KBM-7 (cell line): ENCODE measurements around the gene PTMA.
"Not testable (repeated sequence)": the region's sequence is repeated elsewhere in the genome, so short reads cannot be mapped to it uniquely, and the experiment has no call there.

Experiments used
- DNase-seq: peaks from one replicate; pipeline ENCODE4 v3.0.0-alpha.2; 2015
- in situ Hi-C: fragments of 300-500 bp; cut with MboI; formaldehyde crosslinking; loops from 2 replicates; pipeline ENCODE4 v1.14.3; 2020; ENCODE audit warnings: low sequenced_read_pairs, low pct_unique_long_range_greater_than_20kb, mixed read lengths

The PTMA gene

GRCh38 chr2:231743376-231744116 lies 35.2 kb downstream of the PTMA start:
- no peak for DNase-seq
- in situ Hi-C loops = no loop called here

- in situ Hi-C loops = no loop called here
- no peak for DNase-seq
These were observed 37.1 kb downstream of the PTMA start for GRCh38 chr2:231745303-231746038.

GRCh38 chr2:231748153-231748896 lies 40.0 kb downstream of the PTMA start:
- in situ Hi-C loops, DNase-seq: not testable (repeated sequence)

- in situ Hi-C loops, DNase-seq: not testable (repeated sequence)
These were observed 40.7 kb downstream of the PTMA start for GRCh38 chr2:231749016-231749415.

GRCh38 chr2:231751042-231751815 lies 42.9 kb downstream of the PTMA start:
- in situ Hi-C loops = no loop called here
- DNase-seq = no peak

- no peak for DNase-seq
- in situ Hi-C loops = no loop called here
These were observed 43.7 kb downstream of the PTMA start for GRCh38 chr2:231752061-231752460.

- DNase-seq = no peak
- in situ Hi-C loops = no loop called here
These were observed 53.4 kb downstream of the PTMA start for GRCh38 chr2:231761735-231762134.
